Kidney (tissue), 14 donors: ENCODE measurements around the gene C7orf57. TPM values are rescaled to one million over a fixed set of nuclear protein-coding genes. Genes with fewer than 3 reads are reported as not detected.

Experiments
- DNase-seq, 5 donors: peaks; one replicate each; pipeline ENCODE4 v3.0.0-alpha.2; 2013 to 2020
- FAIRE-seq: peaks from 2 replicates; lab custom pipeline; 2012; peaks lifted over from hg19 to GRCh38; lab: Jason Lieb, UNC
- H3K27ac ChIP-seq, 2 donors: one replicate each; pipeline ENCODE4 v1.7.0; 2013; ENCODE audit warnings: low read depth in 2 of 2, low read length in 2 of 2, inconsistent platforms in 1 of 2
- H3K27me3 ChIP-seq: one replicate; pipeline ENCODE4 v1.7.1; 2013; ENCODE audit warnings: low read length, inconsistent platforms; ENCODE audit not compliant: control insufficient read depth, insufficient read depth
- H3K36me3 ChIP-seq, 3 donors: one replicate each; pipeline versions ENCODE4 v1.7.0 to v1.7.1; 2013; ENCODE audit warnings: low read length in 3 of 3, control low read depth in 1 of 3, inconsistent platforms in 1 of 3; ENCODE audit not compliant: insufficient read depth in 3 of 3, control insufficient read depth in 2 of 3
- H3K4me1 ChIP-seq, 3 donors: one replicate each; pipeline versions ENCODE4 v1.7.0 to v1.7.1; 2013; ENCODE audit warnings: low read length in 3 of 3, inconsistent platforms in 1 of 3, low read depth in 1 of 3; ENCODE audit not compliant: control insufficient read depth in 2 of 3, insufficient read depth in 2 of 3
- H3K4me3 ChIP-seq, 3 donors: one replicate each; pipeline versions ENCODE4 v1.7.0 to v1.8.1; 2013; ENCODE audit warnings: low read length in 3 of 3, control low read depth in 1 of 3, inconsistent platforms in 1 of 3
- H3K9ac ChIP-seq, 3 donors: one replicate each; pipeline versions ENCODE4 v1.7.0 to v1.7.1; 2013; ENCODE audit warnings: low read length in 3 of 3, control low read depth in 1 of 3, inconsistent platforms in 1 of 3
- H3K9me3 ChIP-seq, 3 donors: one replicate each; pipeline versions ENCODE4 v1.7.0 to v1.7.1; 2013; ENCODE audit warnings: low read length in 3 of 3, control low read depth in 1 of 3, inconsistent platforms in 1 of 3; ENCODE audit not compliant: control insufficient read depth in 2 of 3, insufficient read depth in 1 of 3
- CTCF ChIP-seq: IDR thresholded peaks from 3 replicates; pipeline ENCODE4 v1.5.1; 2012; ENCODE audit warnings: mild to moderate bottlenecking, moderate library complexity, borderline replicate concordance; ENCODE audit not compliant: insufficient read depth; ENCODE audit errors: extremely low read depth
- intact Hi-C: fragments of 100-400 bp; cut with DNase I; formaldehyde crosslinking; loops from one replicate; pipeline ENCODE4 v1.11.1; 2022
- polyA plus RNA-seq: library from polyadenylated mRNA; stranded (reverse); fragments of 350-450 nt; fragmentation: Illumina TruSeq; extraction: RNeasy Lipid Tissue Mini Kit (QIAGEN cat#74804); gene quantifications from one replicate; pipeline ENCODE4 v1.2.3, GENCODE V29; 2014; ENCODE audit warnings: low read depth, low replicate concordance; ENCODE audit not compliant: insufficient read depth
- total RNA-seq: library from RNA; stranded (reverse); fragmentation: NEBNext Ultra II Directional; extraction: Animal tissue kit (Norgen Biotek cat#: 25700); gene quantifications from one replicate; pipeline ENCODE4 v1.2.1, GENCODE V29; 2021
- donor health status: control.
- donor health status: control.
- donor health status: control.
- donor health status: control.
- donor health status: control.
- donor health status: DM: yes; HTN: yes; CAD: no.
- donor health status: Normal renal cell carcinoma (clear cell type).

C7orf57 gene
- total and polyA plus RNA-seq, 2 donors from 2014 or later: 0.63 TPM; not detected in 1

DNA sequence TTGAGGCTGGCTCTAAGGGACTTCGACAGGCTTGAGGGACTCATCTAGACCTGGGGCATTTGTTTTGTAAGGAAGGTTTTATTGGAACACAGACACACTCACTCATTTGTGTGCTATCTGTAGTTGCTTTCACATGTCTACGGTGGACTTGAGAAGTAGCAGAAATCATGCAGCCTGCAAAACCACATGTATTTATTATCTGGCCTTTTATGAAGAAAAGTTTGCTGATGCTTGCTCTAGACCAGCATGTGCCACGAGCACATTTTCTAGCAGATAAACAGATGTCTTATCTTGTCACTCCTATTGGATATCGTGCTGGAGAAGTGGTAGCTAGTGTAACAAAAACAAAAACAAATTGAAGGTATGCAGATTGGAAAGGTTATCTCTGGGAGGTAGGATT, 63.5 kb downstream of the C7orf57 start:
- FAIRE-seq (no peak), DNase-seq (no peak)
- Histone ChIP-seq H3K27ac (no peak overlapping the region), H3K9ac (no peak overlapping the region), H3K27me3 (no peaks in the 10 kb centered on the region), H3K4me3 (no peak overlapping the region), H3K9me3 (no peaks in the 10 kb centered on the region), H3K4me1 (no peaks in the 10 kb centered on the region), H3K36me3 (peaks cover 0 to 47% (median 17%) of the 10 kb centered on the region in 3 donors)
- no peak for TF ChIP-seq CTCF
- intact Hi-C loops: no loop called here

GRCh38 chr7:48099781-48100180, 64.4 kb downstream of the C7orf57 start:
- Histone ChIP-seq H3K9ac (no peak overlapping the region), H3K4me3 (no peak overlapping the region), H3K27ac (no peak overlapping the region), H3K4me1 (no peaks in the 10 kb centered on the region), H3K9me3 (no peaks in the 10 kb centered on the region), H3K27me3 (no peaks in the 10 kb centered on the region), H3K36me3 (peaks cover 0 to 41% (median 16%) of the 10 kb centered on the region in 3 donors)
- FAIRE-seq: no peak
- TF ChIP-seq CTCF: no peak
- DNase-seq: no peak
- intact Hi-C loops: loop anchor here (10.0 kb wide), 2 partner anchors 105 to 155 kb away; partner anchors contain the start of gene PKD1L1

DNA sequence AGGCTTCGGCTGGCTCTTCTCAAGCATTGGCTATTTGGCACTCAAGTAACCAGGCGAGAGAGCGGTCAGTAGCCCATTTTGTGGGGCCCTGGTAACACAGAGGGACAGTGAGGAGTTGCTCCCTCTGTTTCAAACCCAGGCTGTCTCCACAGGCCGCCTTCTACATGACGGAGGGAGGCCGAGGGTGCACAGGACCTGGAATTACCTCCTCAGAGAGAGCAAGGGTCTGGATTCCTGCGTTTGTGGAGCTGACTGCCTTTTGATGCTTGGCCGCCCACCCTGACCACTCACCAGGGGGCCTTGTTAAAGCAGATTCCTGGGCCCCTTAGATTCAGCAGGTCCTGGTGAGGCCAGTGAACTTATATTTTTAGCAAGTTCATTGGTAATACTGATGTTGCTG, 66.0 kb downstream of the C7orf57 start:
- H3K36me3 ChIP-seq: peaks cover 0 to 37% (median 16%) of the 10 kb centered on the region in 3 donors

More for the DNA sequence above, 66.0 kb downstream of the C7orf57 start:
- Histone ChIP-seq H3K4me3 (no peak overlapping the region), H3K9ac (no peak overlapping the region), H3K4me1 (no peaks in the 10 kb centered on the region), H3K27me3 (no peaks in the 10 kb centered on the region), H3K27ac (no peak overlapping the region), H3K9me3 (no peaks in the 10 kb centered on the region)
- no peak for TF ChIP-seq CTCF
- intact Hi-C loops: loop anchor here (10.0 kb wide), 2 partner anchors 107 to 157 kb away; partner anchors contain the start of gene PKD1L1
- DNase-seq: peak in 1 of 5 donors; percentile 26
- no peak for FAIRE-seq
